Tibial nerve (tissue), 4 donors: ENCODE measurements around the gene MTA3.

Source experiments
- CTCF ChIP-seq, 5 experiments: fragments of 200-600 bp in 3 of 5; fragments of 450-650 bp in 2 of 5; sonication (generic) in 3 of 5; IDR thresholded peaks; one replicate each; pipeline ENCODE4 v1.5.1; 2016 to 2019; ENCODE audit warnings: antibody characterized with exemption in 5 of 5, mild to moderate bottlenecking in 3 of 5, moderate library complexity in 2 of 5
- EP300 ChIP-seq, 2 donors: sonication (generic); formaldehyde crosslinking; IDR thresholded peaks; one replicate each; pipeline ENCODE4 v1.6.1; 2017; ENCODE audit warnings: antibody characterized with exemption in 2 of 2, mild to moderate bottlenecking in 1 of 2
- POLR2A ChIP-seq, 2 donors: fragments of 450-650 bp; IDR thresholded peaks; one replicate each; pipeline ENCODE4 v1.6.1; 2017; ENCODE audit warnings: antibody characterized with exemption in 2 of 2, mild to moderate bottlenecking in 2 of 2, moderate library complexity in 2 of 2

GRCh38 chr2:42598656-42599055, 30.2 kb downstream of the MTA3 start:
- no peak for TF ChIP-seq EP300 (IDR thresholded peaks at IDR 0.05)
- no peak for TF ChIP-seq CTCF (IDR thresholded peaks at IDR 0.05)
- TF ChIP-seq POLR2A (IDR thresholded peaks at IDR 0.05) = no peak
